OCI-LY3 (cell line): ENCODE measurements around the gene ETFB.
A peak's percentile ranks its signal among the peaks of the same experiment; 100 is the strongest.

Experiments used
- H2AFZ ChIP-seq: fragments of 200-600, 300-600 bp; shearing (Covaris generic); 2 replicates; pipeline ENCODE4 v1.6.0; 2014; ENCODE audit warnings: antibody characterized with exemption, low read depth, low read length
- H3K27ac ChIP-seq: fragments of 200-600, 300-600 bp; sonication (generic); 2 replicates; pipeline ENCODE4 v1.5.1; 2014; ENCODE audit warnings: mild to moderate bottlenecking, low read length, moderate library complexity, mixed read lengths
- H3K27me3 ChIP-seq: fragments of 200-600, 300-600 bp; sonication (generic); 2 replicates; pipeline ENCODE4 v1.6.1; 2014; ENCODE audit warnings: low read depth, low read length, mixed read lengths
- H3K36me3 ChIP-seq: fragments of 200-600, 300-600 bp; sonication (generic); replicated peaks from 2 replicates; pipeline ENCODE3; 2014; ENCODE audit warnings: low read depth, low read length, mixed read lengths
- H3K4me1 ChIP-seq: fragments of 300-600, 200-600 bp; sonication (generic); 2 replicates; pipeline ENCODE4 v1.6.1; 2014; ENCODE audit warnings: low read length, mixed read lengths
- H3K4me2 ChIP-seq: fragments of 200-600, 300-600 bp; sonication (generic); 2 replicates; pipeline ENCODE4 v1.6.1; 2014; ENCODE audit warnings: low read length, mixed read lengths
- H3K4me3 ChIP-seq: fragments of 300-600, 200-600 bp; sonication (generic); 2 replicates; pipeline ENCODE4 v1.5.1; 2014; ENCODE audit warnings: antibody characterized with exemption, mild to moderate bottlenecking, low read length, moderate library complexity
- H3K79me2 ChIP-seq: fragments of 300-600, 200-600 bp; shearing (Covaris generic); 2 replicates; pipeline ENCODE4 v1.6.1; 2014; ENCODE audit warnings: mild to moderate bottlenecking, low read length, mixed read lengths
- H3K9ac ChIP-seq: fragments of 300-600, 200-600 bp; shearing (Covaris generic); 2 replicates; pipeline ENCODE4 v1.6.0; 2014; ENCODE audit warnings: mild to moderate bottlenecking, low read length, moderate library complexity
- H3K9me3 ChIP-seq: fragments of 200-600, 300-600 bp; shearing (Covaris generic); 2 replicates; pipeline ENCODE4 v1.6.1; 2014; ENCODE audit warnings: low read length, mixed read lengths; ENCODE audit not compliant: insufficient read depth
- H4K20me1 ChIP-seq: fragments of 200-600, 300-600 bp; sonication (generic); 2 replicates; pipeline ENCODE4 v1.6.1; 2016; ENCODE audit warnings: low read length, mixed read lengths; ENCODE audit not compliant: insufficient read depth
- CTCF ChIP-seq: fragments of 200-600, 300-600 bp; sonication (generic); IDR thresholded peaks from 2 replicates; pipeline ENCODE4 v1.5.1; 2014; ENCODE audit warnings: antibody characterized with exemption, low read length, low read depth
- EZH2phosphoT487 ChIP-seq: fragments of 200-600 bp; shearing (Covaris generic); IDR thresholded peaks from 2 replicates; pipeline ENCODE4 v1.6.1; 2018; ENCODE audit warnings: antibody characterized with exemption, mixed run types, low read depth

The ETFB gene

DNA sequence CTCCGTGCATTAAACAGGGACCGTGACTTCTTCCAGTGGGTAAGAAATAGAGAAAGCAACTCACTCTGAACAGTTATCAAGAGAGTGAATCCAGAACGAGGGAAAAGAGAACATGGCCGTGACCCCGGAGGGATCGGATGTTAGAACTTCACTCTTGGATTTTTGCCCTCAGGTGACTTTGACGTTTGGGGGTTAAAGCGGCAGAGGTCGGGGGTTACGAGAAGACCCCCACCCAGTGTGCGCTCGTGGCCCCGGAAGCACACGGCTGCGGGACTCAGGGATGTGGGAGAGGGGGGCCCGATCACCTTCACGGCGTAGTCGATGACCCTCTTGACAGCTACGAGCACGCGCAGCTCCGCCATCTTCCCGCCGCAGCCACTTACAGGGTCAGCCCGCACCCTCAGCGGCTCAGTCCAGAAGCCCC is at the start of gene ETFB:
ETFB (minus strand) TSS at position 424 of the 424 bp plus-strand sequence; CDS start at position 362, 62 bp downstream.
- H3K4me3 ChIP-seq, result peak within 1 kb of the TSS; percentile 95
- TF ChIP-seq CTCF (no peak), EZH2phosphoT487 (no peak)
- H3K79me2 ChIP-seq, result peaks cover 19% of the 10 kb centered on the region
- no peaks in the 10 kb centered on the region for H3K9me3 ChIP-seq
- no peaks in the 10 kb centered on the region for H3K36me3 ChIP-seq
- peak within 1 kb of the TSS; percentile 34 for H2AFZ ChIP-seq
- H4K20me1 ChIP-seq, result no peaks in the 10 kb centered on the region
- peak within 1 kb of the TSS; percentile 83 for H3K27ac ChIP-seq
- H3K4me2 ChIP-seq, result peak within 1 kb of the TSS; percentile 94
- peak within 1 kb of the TSS; percentile 96 for H3K9ac ChIP-seq
- peaks cover 12% of the 10 kb centered on the region for H3K4me1 ChIP-seq
- no peaks in the 10 kb centered on the region for H3K27me3 ChIP-seq

DNA sequence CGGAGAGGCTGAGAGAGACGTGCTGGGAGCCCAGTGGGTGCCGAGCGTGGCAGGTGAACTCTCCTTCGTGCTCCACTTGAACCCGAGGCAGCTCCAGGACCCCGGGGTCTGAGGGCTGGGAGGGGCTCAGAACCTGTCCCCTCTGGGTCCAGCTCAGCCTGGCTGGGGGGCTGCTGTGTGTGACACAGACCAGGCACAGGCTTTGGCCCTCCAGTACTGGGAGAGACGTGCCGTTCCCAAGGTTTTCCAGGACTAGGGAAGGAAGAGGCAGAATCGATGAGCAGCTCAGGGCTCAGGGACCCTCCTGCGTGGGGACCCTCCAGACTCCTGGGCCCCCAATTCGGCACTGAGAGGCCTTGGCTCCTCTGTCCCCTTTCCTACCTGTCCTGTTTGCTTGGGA is 49.0 kb upstream of the ETFB start:
- no peak overlapping the region for H3K27ac ChIP-seq
- no peak overlapping the region for H3K9ac ChIP-seq
- no peak overlapping the region for H3K4me2 ChIP-seq
- H3K9me3 ChIP-seq, result no peaks in the 10 kb centered on the region
- no peak overlapping the region for H2AFZ ChIP-seq
- TF ChIP-seq EZH2phosphoT487 (no peak), CTCF (no peak)
- H3K4me1 ChIP-seq, result peaks cover 31% of the 10 kb centered on the region
- H3K79me2 ChIP-seq, result peaks cover 23% of the 10 kb centered on the region
- no peaks in the 10 kb centered on the region for H4K20me1 ChIP-seq
- no peaks in the 10 kb centered on the region for H3K27me3 ChIP-seq
- H3K36me3 ChIP-seq, result peaks cover 41% of the 10 kb centered on the region
- H3K4me3 ChIP-seq, result no peak overlapping the region

- Histone ChIP-seq H2AFZ (no peak overlapping the region), H3K4me1 (peaks cover 35% of the 10 kb centered on the region), H3K9ac (no peak overlapping the region), H3K9me3 (no peaks in the 10 kb centered on the region), H3K4me2 (no peak overlapping the region), H4K20me1 (no peaks in the 10 kb centered on the region), H3K36me3 (peaks cover 49% of the 10 kb centered on the region), H3K79me2 (peaks cover 11% of the 10 kb centered on the region), H3K4me3 (no peak overlapping the region), H3K27me3 (no peaks in the 10 kb centered on the region), H3K27ac (no peak overlapping the region)
- TF ChIP-seq CTCF, result no peak
- TF ChIP-seq EZH2phosphoT487, result no peak
Measured at GRCh38 chr19:51410950-51411748, 45.0 kb upstream of the ETFB start.

GRCh38 chr19:51407511-51408131 is 41.4 kb upstream of the ETFB start:
- H3K4me2 ChIP-seq, result peak overlapping the region; percentile 2

More at GRCh38 chr19:51407511-51408131, 41.4 kb upstream of the ETFB start:
- H2AFZ ChIP-seq, result no peak overlapping the region
- H4K20me1 ChIP-seq, result no peaks in the 10 kb centered on the region
- TF ChIP-seq CTCF (peak; percentile 67), EZH2phosphoT487 (no peak)
- no peak overlapping the region for H3K9ac ChIP-seq
- no peak overlapping the region for H3K4me3 ChIP-seq
- H3K9me3 ChIP-seq, result peaks cover 9% of the 10 kb centered on the region; the same call in 1 of the 2 replicates
- no peaks in the 10 kb centered on the region for H3K79me2 ChIP-seq
- H3K36me3 ChIP-seq, result peaks cover 35% of the 10 kb centered on the region
- 0 out of 2 replicates have a peak overlapping the region, but pooled peaks have one; percentile 1 for H3K27ac ChIP-seq
- no peaks in the 10 kb centered on the region for H3K27me3 ChIP-seq
- H3K4me1 ChIP-seq, result peaks cover 29% of the 10 kb centered on the region
